HG03565 (cell line): ENCODE results near the gene CSTF2.

Experiments used
- ATAC-seq: cut with Tn5 transposase; IDR thresholded peaks from one replicate; pipeline ENCODE4 v1.9.1; 2021; ENCODE audit warnings: mild to moderate bottlenecking, moderate library complexity; ENCODE audit not compliant: unreplicated experiment

The CSTF2 gene

GRCh38 chrX:100871594-100872560, 51.7 kb downstream of the CSTF2 start:
- no peak for ATAC-seq

- ATAC-seq: no peak
These were observed 54.1 kb downstream of the CSTF2 start, which contains the start of gene NOX1 for GRCh38 chrX:100874325-100874724. NOX1 (minus strand) TSS chrX:100874359; CDS start chrX:100874139, 220 bp downstream.

DNA sequence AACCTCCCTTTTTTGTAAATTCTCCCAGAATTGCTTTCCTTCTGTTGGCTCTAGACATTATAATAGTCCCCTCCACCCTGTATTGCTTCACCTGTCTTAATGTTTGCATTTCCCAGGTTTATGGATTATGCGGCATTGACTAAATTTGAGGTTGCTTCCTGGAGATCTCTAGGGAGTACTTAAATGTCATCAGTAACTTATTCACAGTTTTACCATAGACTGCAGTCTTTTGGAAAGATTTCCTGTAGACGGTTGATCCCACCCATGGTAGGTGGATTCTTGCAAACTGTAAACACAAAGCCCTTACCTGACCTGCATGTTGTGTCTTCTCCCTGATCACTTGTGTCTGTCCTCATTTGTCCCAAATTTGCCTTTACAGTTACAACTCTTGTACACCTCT, 60.2 kb downstream of the CSTF2 start:
- ATAC-seq: no peak

GRCh38 chrX:100883654-100884053, 63.5 kb downstream of the CSTF2 start:
- no peak for ATAC-seq
